RPMI8226 (cell line): ENCODE data around the gene SIM2.
"Not testable (repeated sequence)": the region's sequence is repeated elsewhere in the genome, so short reads cannot be mapped to it uniquely, and the experiment has no call there.

Experiments used
- DNase-seq: peaks from one replicate; pipeline ENCODE4 v3.0.0-alpha.2; 2015

Gene SIM2, protein sequence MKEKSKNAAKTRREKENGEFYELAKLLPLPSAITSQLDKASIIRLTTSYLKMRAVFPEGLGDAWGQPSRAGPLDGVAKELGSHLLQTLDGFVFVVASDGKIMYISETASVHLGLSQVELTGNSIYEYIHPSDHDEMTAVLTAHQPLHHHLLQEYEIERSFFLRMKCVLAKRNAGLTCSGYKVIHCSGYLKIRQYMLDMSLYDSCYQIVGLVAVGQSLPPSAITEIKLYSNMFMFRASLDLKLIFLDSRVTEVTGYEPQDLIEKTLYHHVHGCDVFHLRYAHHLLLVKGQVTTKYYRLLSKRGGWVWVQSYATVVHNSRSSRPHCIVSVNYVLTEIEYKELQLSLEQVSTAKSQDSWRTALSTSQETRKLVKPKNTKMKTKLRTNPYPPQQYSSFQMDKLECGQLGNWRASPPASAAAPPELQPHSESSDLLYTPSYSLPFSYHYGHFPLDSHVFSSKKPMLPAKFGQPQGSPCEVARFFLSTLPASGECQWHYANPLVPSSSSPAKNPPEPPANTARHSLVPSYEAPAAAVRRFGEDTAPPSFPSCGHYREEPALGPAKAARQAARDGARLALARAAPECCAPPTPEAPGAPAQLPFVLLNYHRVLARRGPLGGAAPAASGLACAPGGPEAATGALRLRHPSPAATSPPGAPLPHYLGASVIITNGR

DNA sequence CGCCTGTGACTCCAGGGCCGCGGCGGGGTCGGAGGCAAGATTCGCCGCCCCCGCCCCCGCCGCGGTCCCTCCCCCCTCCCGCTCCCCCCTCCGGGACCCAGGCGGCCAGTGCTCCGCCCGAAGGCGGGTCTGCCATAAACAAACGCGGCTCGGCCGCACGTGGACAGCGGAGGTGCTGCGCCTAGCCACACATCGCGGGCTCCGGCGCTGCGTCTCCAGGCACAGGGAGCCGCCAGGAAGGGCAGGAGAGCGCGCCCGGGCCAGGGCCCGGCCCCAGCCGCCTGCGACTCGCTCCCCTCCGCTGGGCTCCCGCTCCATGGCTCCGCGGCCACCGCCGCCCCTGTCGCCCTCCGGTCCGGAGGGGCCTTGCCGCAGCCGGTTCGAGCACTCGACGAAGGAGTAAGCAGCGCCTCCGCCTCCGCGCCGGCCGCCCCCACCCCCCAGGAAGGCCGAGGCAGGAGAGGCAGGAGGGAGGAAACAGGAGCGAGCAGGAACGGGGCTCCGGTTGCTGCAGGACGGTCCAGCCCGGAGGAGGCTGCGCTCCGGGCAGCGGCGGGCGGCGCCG lies at the start of gene SIM2:
TSS of gene SIM2 (plus strand) at position 135 of the 565 bp plus-strand sequence. CDS start 632 bp downstream, outside the sequence.
- DNase-seq: no peak

DNA sequence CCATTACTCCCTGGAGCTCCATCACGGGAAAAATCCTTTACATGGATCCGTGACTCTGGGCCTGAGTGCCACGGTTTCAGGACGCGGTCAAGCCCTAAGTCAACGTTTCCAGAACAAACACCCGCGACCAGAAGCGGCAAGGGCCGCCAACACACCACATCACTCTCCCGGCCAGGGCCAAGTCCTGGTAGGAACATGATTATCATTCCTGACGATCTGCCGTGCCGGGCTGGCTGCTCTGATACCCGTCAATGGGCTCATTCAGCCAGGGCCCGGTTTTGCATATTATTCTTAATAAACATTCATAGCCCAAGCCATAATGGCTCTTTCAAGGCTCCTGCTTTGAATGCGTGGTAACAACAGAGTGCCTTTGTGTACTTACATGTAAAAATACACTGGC lies 44.6 kb upstream of the SIM2 start:
- DNase-seq: no peak

DNA sequence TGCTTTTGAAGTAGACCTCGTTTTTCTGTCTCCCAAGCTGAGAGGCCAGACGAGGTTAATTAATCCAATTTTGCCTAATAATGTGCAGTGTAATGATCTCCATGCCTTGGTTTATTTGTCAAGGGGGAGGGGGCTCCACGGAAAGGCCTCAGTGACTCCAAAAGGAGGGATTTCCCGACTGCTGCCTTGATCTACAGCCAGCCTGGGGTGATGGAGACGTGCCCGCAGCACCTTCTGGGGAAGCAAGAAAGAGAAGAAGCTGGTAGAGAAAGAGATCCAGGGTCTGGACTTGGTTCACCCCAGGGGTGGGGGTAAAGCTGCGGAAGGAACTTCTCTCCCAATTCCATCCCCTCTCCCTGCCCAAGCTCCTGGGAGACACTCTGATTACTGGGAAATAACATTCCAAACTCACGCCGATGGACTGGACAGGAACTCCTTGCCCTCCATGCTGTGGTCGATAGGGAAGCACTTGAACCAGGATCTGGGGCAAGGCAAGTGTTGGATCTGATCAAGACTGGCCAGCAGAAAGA lies 44.1 kb upstream of the SIM2 start:
- no peak for DNase-seq

DNA sequence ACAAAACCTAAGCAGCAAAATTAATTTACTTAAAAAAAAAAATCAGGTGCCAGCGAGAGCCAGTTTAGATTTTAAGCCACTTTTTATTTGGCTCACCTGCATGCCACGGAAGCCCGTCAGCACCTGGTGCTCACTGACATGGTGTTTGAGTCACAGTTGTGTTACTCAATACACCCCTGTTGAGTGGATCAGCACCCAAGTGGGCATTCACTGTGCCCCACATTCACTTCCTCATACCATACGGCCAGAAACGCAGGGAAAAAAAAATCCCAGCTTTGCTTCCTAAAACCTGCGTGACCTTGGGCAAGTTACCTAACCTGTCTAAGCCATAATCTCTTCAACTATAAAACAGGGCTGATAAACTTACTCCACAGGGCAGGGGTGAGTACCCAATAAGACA lies 42.8 kb upstream of the SIM2 start:
- DNase-seq: no peak

DNA sequence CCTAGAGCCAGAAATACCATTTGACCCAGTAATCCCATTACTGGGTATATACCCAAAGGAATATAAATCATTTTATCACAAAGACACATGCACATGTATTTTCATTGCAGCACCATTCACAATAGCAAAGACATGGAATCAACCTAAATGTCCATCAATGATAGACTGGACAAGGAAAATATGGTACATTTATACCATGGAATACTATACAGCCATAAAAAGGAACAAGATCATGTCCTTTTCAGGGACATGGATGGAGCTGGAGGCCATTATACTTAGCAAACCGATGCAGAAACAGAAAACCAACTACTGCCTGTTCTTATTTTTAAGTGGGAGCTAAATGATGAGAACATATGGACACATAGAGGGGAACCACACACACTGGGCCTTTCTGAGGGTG lies 41.6 kb upstream of the SIM2 start:
- DNase-seq: not testable (repeated sequence)

DNA sequence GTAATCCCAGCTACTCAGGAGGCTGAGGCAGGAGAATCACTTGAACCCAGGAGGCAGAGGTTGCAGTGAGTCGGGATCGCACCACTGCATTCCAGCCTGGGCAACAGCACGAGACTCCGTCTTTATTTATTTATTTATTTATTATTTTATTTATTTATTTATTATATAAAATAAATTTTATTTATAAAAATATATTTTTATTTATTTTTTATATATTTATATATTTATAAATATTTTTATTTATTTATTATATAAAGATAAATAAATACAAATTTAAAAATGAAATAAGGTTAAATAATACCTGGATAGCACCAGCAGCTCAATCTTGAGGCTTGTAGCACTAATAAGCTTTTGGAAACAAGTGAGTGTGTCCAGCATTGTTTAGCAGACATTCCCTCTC lies 40.9 kb upstream of the SIM2 start:
- no peak for DNase-seq

DNA sequence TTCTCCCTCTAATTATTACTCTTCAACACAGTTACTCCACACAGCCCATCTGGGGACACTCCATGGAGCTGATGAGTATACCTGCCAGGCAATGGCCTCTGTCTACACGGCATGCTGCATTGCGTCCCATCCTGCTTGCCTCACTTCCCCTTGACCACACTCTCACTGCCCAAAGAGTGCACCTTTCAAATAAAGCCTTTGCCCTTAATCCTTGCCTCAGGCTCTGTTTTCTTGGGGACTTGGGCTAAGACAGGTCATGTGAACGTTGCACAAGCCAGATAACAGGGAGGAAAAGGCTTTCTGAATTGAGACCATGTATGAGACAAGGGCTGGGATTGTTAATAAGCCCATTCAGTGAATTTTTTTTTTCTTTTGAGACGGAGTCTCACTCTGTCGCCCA lies 40.0 kb upstream of the SIM2 start:
- no peak for DNase-seq

DNA sequence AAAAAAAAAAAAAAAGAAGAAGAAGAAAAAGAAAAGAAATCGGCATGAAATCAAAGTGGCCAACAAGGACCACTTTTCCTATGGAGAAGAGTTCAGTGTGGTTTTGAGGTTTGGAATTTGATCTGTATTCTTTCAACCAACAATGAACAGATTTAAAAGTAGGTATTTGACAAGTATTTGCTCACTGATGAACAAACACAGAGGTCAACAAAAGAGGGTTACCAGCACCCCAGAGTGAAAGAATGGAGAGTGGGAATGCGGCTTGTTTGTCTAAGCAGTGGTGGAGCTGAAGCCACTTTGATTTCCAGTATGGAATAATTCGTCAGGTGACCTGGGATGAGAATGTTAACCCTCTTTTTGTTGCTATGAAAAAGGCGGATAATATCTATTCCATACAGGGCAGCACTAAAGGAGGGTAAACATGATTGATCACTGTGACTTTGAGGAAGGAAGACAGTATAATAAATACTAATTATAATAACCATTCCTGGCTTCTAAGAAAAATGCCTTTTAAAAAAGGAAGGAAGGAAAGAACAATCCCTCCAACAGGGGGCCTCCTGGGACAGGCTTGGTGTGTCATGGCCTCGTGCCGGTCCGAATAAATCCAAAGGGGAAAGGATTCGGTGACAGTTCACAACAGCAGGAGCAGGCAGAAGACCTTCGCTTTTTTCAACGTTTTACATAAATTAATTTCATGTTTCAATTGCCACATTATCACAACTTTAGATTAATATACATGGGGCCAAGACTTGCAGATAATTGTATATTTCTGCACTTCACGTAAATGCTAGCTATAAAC lies 37.2 kb upstream of the SIM2 start:
- DNase-seq: no peak

DNA sequence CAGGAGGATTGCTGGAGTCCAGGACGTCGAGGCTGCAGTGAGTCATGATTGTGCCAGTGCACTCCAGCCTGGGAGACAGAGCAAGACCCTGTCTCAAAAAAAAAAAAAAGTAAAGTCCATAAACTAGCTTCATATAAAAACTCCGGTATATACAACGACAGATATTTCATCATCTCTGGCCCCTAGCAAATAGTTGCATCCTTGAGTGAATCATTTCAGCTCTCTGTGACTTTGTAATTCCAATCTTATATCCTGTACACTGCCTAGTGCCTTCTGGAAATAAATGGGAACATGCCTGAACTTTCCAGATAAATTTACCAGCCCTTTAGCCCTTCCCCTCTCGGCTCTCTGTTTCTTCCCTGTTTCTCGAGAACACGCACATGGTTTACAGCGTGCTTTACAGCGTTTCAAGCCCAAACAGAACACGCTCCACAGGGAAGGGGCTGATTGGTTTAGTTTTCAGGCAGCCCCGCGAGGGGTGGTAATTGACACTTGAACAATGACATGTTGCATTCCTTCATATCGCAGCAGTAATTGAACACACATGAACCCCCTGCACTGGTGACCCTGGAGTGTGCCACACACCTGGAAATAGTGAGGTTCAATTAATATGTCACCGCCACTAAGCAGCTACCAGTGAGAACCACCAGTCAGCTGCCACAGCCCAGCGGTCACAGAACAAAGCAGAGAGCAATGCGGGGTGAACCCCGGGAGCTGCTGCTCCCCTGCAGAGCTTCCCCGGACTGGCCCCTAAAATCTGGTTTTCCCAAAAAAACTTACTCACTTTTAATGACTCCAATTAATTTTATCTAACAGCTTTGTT lies 35.7 kb upstream of the SIM2 start:
- DNase-seq: no peak

DNA sequence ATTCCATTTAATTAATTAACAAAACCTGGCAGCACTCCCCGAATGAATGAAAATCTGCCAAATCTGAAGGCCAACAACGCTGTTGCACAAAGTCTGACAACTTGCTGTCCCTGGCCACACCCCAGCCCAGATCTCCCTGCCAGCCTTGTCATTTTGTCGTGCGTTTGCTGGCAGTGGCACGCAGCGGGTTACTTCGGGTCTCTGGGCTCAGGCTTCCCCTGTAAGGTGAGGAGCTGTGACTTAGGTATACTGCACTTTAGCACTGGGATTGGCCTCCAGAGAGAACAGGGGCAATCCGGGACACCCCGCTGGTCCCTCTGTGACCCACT lies 34.3 kb upstream of the SIM2 start:
- DNase-seq: no peak

DNA sequence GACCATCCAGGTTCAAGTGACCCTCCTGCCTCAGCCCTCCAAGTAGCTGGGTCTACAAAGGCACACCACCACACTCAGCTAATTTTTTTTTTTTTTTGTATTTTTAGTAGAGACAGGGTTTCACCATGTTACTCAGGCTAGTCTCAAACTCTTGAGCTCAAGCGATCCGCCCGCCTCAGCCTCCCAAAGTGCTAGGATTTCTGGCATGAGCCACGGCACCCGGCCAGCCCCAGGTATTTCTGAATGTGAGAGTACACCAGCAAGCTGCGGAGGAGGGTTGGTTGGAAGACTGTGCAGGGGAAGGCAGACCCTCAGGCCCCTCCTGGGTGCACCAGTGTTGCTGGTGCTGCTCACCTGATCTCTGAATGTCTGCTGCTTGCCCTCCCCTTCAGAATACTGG lies 33.1 kb upstream of the SIM2 start:
- DNase-seq: no peak

DNA sequence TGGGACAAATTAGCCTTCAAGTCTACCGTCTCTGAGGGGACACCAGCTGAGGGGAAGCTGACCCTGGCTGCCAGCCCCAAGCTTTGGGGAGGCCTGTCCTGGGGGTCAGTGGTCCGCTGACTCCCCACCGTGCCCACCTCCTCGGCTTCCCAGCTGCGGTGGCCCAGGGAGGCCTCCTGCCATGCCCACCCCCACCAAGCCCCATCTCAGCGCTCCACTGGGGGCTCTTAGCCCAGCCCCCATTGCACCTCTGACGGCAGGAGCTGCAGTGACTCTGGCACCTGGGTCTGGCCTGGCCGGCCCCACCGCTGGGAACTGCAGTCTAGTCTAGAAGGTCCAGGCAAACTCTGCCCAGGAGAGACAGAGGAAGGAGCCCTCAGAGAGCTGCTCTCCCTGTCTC lies 30.2 kb upstream of the SIM2 start:
- DNase-seq: no peak

DNA sequence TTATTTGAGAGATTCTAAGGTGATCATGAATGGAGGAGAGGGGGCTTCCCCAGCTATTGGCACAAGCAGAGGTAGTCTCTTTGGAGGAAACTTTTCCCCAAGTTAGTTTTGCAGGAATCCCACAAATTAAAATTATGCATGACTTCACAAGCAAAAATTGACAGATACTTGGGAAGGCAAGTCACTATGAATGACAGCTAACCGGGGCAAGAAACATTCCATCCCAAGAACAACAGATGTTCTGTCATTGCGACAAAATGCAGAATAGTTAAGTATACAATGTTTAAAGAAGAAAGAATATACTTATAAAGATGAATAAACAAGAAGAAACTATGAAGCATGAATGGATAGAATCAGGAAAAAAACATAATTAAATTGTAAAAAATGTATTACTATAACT lies 27.1 kb upstream of the SIM2 start:
- no peak for DNase-seq

DNA sequence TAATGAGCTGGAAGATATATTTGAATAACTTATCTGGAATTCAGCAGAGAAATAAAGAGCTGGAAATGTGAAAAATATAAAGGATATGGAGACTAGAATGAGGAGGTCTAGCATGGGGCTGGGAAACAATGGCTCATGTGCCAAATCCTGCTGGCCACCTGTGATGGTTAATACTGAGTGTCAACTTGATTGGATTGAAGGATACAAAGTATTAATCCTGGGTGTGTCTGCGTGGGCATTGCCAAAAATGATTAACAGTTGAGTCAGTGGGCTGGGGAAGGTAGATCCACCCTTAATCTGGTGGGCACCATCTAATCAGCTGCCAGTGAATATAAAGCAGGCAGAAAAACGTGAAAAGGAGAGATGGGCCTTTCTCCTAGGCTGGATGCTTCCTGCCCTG lies 26.6 kb upstream of the SIM2 start:
- not testable (repeated sequence) for DNase-seq

DNA sequence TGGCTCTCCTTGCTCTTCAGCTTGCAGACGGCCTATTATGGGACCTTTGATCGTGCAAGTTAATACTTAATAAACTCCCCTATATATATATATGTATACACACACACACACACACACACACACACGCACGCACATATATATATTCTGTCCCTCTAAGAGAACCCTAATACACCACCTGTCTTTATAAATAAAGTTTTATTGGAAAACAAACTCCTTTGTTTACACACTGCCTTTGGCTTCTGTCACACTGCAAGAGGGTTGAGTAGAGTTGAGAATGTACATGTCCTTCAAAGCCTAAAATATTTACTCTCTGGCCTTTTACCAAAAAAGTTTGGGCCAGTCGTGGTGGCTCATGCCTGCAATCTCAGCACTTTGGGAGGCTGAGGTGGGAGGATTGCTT lies 26.2 kb upstream of the SIM2 start:
- DNase-seq: no peak

DNA sequence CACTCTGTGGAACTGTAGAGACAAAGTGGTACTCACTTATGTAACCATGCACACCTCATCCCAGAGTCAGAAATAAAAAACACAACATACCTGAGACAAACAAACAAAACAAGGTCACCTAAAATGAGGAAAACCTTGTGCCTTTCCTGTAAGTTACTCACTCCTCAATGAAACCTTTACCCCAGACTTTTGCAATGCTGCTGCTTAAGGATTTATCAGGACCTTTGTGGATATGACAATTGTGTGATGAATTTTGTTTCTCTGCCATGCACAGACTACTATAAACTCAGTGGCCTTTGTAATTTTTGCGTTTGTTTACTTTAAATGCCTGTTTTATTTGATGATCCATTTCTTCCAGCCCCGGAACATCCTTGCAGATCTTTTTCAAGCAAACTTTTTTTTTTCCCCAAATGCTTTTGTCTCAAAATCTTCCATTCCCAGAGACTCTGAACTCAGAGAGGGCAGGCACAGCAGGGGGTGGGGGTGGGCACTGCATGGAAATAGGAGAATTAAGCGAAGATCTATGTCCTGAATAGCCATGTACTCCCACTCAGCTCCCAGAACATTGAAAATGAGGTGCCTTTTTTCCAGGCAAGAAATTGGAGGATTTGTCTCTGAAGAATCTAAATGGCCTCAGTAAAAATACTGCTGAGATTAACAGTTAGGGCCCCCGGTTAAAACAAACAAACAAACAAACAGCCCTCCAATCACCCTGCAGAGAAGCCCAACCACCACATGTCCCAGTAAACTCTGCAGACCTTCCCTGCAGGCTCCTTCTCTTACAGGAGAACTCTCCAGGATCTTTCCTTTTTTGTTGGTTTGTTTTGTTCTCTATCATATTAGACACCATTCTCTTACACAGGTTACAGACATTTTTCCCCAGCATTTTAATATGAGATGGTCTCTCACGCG lies 22.6 kb upstream of the SIM2 start:
- DNase-seq: no peak

DNA sequence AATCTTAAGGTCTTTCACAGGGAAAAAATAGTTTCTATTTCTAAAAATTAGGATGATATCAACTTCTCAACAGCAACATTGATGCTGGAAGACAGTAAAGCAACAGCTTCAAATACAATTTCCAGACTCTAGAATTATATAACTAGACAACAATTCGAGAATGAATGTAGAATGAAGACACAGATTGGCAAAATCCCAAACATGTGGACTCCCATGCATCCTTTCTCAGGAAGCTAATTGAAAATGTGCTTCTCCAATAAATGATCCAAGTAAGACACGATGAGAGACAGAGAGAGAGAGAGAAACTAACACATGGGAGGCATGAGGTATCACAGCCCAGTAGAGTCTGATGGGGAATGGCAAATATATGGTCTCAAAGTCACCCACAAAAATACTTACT lies 21.5 kb upstream of the SIM2 start:
- DNase-seq: no peak

DNA sequence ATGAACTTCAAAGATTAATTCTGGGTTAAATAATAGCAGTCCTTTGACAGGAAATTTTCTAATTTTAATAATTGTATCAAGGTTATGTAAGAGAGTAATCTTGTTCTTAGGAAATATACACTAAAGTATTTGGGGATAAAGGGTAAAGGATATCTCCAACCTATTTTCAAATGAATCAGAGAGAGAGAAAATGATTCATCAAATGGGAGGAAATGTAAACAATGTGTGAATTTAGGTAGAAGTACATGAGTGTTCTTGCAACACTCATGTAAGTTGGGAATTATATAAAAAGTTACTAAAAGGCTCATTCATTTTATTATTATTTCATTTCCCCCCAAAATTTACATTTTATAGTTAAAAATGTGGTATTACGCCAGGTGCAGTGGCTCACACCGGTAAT lies 20.4 kb upstream of the SIM2 start:
- no peak for DNase-seq

DNA sequence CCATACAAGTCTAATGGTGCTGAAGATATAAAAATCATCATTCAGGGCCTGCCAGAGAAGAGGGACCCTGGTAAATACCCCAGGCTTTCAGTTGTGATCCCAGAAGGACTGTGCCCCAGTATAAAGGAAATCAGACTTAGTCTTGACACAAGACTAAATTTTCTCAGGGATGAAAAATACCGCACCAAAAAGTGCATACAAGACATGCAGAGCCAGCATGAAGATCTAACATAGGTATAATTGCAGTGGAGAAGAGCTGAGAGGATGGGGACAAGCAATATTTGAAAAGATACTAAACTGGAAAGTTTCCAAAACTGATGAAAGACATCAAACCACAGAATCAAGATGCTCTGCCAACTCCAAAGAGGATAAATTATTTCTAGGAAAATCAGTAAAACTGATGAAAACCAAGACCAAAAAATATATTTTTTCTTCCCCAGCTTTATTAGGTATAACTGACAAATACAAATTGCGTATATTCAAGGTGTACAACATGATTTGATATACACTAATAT lies 17.7 kb upstream of the SIM2 start:
- no peak for DNase-seq

DNA sequence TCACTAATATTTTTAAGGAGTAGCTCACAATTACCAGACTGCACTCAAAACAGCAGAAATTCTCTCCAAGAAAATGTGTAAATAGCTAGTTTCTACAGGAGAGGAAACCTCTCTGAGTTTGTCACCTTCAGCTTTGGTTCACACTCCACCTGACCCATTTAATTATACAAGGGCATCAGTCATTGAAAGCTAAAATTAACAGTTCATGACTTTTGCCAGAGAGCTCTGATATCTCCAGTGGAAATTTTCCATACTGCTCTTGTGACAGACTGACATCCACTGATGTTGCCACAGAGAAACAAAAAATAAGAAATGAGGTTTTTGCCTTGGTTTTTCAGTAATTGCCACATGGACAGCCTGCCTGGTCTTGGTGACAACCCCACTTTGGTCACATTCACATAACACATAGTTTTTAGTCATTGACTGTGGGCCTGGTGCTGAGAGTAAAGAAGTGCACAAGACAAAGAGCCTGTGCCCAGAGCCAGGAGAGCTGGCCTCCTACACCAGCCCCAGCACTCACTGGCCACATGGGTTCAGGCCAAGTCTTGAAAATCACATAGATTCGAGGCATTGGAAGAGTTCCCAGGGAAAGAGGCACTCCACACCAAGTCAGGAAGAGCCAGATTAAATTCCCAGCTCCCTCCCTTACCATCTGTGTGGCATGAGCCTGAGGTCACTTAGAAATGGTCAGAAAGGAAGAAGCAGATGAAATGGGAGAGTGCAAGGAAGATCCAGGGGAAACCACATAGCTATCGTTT lies 13.8 kb upstream of the SIM2 start:
- no peak for DNase-seq
